Activated B cell treated with CpG ODN at 0.5 μM for 24 hours (primary cell): Measurements from ENCODE around the gene GALK2. TPM values are rescaled to one million over a fixed set of nuclear protein-coding genes. Genes with fewer than 3 reads are reported as not detected.

Experiments used
- ATAC-seq: fragments of 200-7000 bp; cut with Tn5 transposase; one replicate; pipeline ENCODE4 v1.10.0; 2021; ENCODE audit warnings: low read depth, mild to moderate bottlenecking, moderate library complexity
- CTCF ChIA-PET: fragments of 350-600 bp; sonication (Branson Sonifier 250); formaldehyde crosslinking; loops from one replicate; lab custom pipeline; 2021; ENCODE audit warnings: antibody characterized with exemption; lab: Charles Lee
- POLR2A ChIA-PET: fragments of 350-600 bp; sonication (Branson Sonifier 250); formaldehyde crosslinking; loops from one replicate; lab custom pipeline; 2021; ENCODE audit warnings: antibody characterized with exemption; lab: Charles Lee
- DNase-seq: peaks from one replicate; pipeline ENCODE4 v3.0.0; 2022
- H3K27ac Mint-ChIP-seq: one replicate; pipeline ENCODE4 v1.8.0; 2020; ENCODE audit warnings: mixed read lengths
- H3K27me3 Mint-ChIP-seq: one replicate; pipeline ENCODE4 v1.8.0; 2021; ENCODE audit warnings: mixed read lengths
- H3K36me3 Mint-ChIP-seq: one replicate; pipeline ENCODE4 v1.8.0; 2021; ENCODE audit warnings: low read depth, mixed read lengths
- H3K4me1 Mint-ChIP-seq: one replicate; pipeline ENCODE4 v1.8.0; 2021; ENCODE audit warnings: mixed read lengths
- H3K4me3 Mint-ChIP-seq: one replicate; pipeline ENCODE4 v1.8.0; 2020; ENCODE audit warnings: mild to moderate bottlenecking, mixed read lengths
- H3K9me3 Mint-ChIP-seq: one replicate; pipeline ENCODE4 v1.8.0; 2020; ENCODE audit warnings: mixed read lengths
- intact Hi-C: fragments of 100-400 bp; cut with micrococcal nuclease; formaldehyde crosslinking; loops from one replicate; pipeline ENCODE4 v1.15.1; 2024
- total RNA-seq: library from RNA; stranded (reverse); gene quantifications from 2 replicates; pipeline ENCODE4 v1.2.3, GENCODE V29; 2022
- TF ChIP-seq, protein P1 (sequence below): fragments of 200-600 bp; IDR thresholded peaks from one replicate; pipeline ENCODE4 v1.8.0; 2022; ENCODE audit warnings: antibody characterized with exemption, mild to moderate bottlenecking

Gene GALK2
- total RNA-seq, 1 donor from 2014 or later: 16.6 TPM

DNA sequence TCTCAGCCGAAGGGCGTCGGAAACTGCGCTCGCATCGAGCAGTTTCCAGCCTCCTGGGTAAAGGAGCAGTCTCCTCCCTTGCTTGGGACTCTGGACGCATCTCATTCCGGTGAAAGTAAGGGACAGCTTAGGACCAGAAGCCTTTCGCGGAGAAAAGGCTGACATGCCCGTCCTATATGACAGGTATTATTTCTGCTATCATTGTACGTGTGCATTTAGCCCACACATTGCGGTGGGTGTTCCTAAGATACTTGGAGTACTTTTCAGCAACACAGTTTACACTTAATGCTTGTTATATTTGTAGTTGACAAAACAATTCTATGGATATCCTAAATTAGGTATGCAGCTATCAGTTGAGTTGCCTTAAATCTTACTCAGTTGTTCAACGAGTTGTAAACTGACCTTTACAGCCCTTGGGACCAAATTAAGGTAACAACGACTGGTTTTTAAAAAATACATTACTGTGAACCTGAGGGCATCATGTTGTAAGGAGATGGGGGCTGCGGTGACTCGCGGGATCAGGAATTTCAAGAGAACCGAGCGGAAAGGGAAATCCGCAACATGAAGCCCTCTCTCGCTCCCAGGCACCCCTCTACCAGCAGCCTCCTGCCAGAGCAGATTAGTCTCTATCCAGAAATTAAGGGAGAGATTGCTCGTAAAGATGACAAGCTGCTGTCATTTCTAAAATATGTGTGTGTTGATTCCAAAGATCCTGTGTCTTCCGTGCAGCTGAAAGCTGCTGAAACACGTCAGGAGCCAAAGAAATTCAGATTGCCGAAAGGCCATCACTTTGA lies 14.0 kb upstream of the GALK2 start:
- Mint-ChIP-seq H3K27ac (peak overlapping the region; percentile 95), H3K4me3 (peak overlapping the region; percentile 95), H3K27me3 (no peaks in the 10 kb centered on the region), H3K4me1 (peaks cover 40% of the 10 kb centered on the region), H3K36me3 (peaks cover 8% of the 10 kb centered on the region), H3K9me3 (no peaks in the 10 kb centered on the region)
- ChIA-PET CTCF (interaction anchor here (1.0 to 2.1 kb wide), 4 partner anchors 10 to 278 kb away, joined by 3 to 8 read pairs (median 4); partner anchors contain the start of genes EID1 and SECISBP2L), POLR2A (interaction anchor here (0.6 to 1.9 kb wide), 12 partner anchors 10 to 1724 kb away, joined by 3 to 18 read pairs (median 8); partner anchors contain the start of genes CEP152, DTWD1, EID1 and FAM227B)
- no peak for DNase-seq
- no peak for ATAC-seq
- TF ChIP-seq, protein P1, sequence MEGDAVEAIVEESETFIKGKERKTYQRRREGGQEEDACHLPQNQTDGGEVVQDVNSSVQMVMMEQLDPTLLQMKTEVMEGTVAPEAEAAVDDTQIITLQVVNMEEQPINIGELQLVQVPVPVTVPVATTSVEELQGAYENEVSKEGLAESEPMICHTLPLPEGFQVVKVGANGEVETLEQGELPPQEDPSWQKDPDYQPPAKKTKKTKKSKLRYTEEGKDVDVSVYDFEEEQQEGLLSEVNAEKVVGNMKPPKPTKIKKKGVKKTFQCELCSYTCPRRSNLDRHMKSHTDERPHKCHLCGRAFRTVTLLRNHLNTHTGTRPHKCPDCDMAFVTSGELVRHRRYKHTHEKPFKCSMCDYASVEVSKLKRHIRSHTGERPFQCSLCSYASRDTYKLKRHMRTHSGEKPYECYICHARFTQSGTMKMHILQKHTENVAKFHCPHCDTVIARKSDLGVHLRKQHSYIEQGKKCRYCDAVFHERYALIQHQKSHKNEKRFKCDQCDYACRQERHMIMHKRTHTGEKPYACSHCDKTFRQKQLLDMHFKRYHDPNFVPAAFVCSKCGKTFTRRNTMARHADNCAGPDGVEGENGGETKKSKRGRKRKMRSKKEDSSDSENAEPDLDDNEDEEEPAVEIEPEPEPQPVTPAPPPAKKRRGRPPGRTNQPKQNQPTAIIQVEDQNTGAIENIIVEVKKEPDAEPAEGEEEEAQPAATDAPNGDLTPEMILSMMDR: no peak
- intact Hi-C loops: loop anchor here (1.0 to 5.0 kb wide), 10 partner anchors 14 to 1751 kb away; partner anchors contain the start of genes CEP152, DUT, EID1 and FAM227B

DNA sequence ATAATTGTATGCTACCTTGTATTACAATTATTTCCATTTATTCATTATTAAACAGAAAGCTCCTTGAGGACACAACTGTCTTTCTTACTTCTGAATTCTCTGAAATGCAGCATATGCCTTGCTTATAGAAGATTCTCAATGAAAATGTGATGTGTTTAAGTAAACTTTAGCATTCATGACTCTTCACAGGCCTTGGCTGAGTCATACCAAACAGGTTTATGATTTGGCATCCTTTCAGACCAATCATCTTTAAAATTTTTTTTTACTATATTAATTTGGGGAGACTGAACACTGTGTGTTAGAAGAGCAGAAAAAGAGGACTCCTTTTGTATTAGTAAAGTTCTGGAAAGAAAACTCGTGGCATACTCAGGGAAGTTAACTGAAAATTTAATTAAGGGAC lies 6.4 kb upstream of the GALK2 start:
- ATAC-seq (no peak), DNase-seq (no peak)
- Mint-ChIP-seq H3K36me3 (peaks cover 13% of the 10 kb centered on the region), H3K27me3 (no peaks in the 10 kb centered on the region), H3K9me3 (no peaks in the 10 kb centered on the region), H3K27ac (no peak overlapping the region), H3K4me3 (no peak overlapping the region), H3K4me1 (no peaks in the 10 kb centered on the region)
- POLR2A ChIA-PET: no interaction called here
- CTCF ChIA-PET: no interaction called here
- TF ChIP-seq, protein P1: no peak
- intact Hi-C loops: no loop called here

DNA sequence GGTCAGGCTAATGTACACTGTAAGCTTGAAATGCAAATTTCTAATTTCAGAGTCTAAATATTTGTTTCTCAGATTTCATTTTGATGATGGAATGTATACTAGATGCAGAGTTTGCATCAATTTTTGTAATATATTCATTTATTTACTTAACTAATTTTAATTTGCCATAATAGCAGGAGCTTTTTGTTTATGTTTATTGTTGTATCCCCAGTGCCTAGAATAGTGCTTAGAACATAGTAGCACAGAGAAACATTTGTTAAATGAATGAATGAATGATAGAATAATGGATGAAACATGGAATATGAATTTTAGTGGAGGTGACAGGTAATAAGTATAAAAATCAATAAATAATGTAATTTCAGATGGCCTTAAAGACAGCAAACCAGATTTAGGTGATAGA lies 5.2 kb upstream of the GALK2 start:
- no peaks in the 10 kb centered on the region for H3K27me3 Mint-ChIP-seq
- H3K36me3 Mint-ChIP-seq: peaks cover 13% of the 10 kb centered on the region
- TF ChIP-seq, protein P1: no peak
- H3K9me3 Mint-ChIP-seq: no peaks in the 10 kb centered on the region
- intact Hi-C loops: no loop called here
- ChIA-PET CTCF (no interaction called here), POLR2A (interaction anchor here (0.7 kb wide), 1 partner anchor 64 kb away, joined by 5 read pairs; no protein-coding TSS in a partner anchor)
- no peak for ATAC-seq
- H3K4me1 Mint-ChIP-seq: peaks cover 4% of the 10 kb centered on the region
- no peak overlapping the region for H3K27ac Mint-ChIP-seq
- DNase-seq: no peak
- H3K4me3 Mint-ChIP-seq: no peak overlapping the region

GRCh38 chr15:49168016-49168415 lies 2.0 kb upstream of the GALK2 start:
- Mint-ChIP-seq H3K36me3 (peaks cover 9% of the 10 kb centered on the region), H3K4me1 (peaks cover 28% of the 10 kb centered on the region), H3K4me3 (no peak overlapping the region), H3K27ac (no peak overlapping the region), H3K9me3 (no peaks in the 10 kb centered on the region), H3K27me3 (no peaks in the 10 kb centered on the region)
- TF ChIP-seq, protein P1: no peak
- DNase-seq (no peak), ATAC-seq (no peak)
- ChIA-PET POLR2A (no interaction called here), CTCF (no interaction called here)
- intact Hi-C loops: no loop called here

GRCh38 chr15:49171790-49172189 lies 1.7 kb downstream of the GALK2 start:
- no peak for DNase-seq
- H3K27me3 Mint-ChIP-seq: no peaks in the 10 kb centered on the region
- ChIA-PET CTCF (no interaction called here), POLR2A (interaction anchor here (0.7 kb wide), 1 partner anchor 1071 kb away, joined by 3 read pairs; no protein-coding TSS in a partner anchor)
- H3K27ac Mint-ChIP-seq: no peak overlapping the region
- H3K4me1 Mint-ChIP-seq: peaks cover 36% of the 10 kb centered on the region
- intact Hi-C loops: loop anchor here (5.0 kb wide), 1 partner anchor 359 kb away; the partner anchor contains the start of gene CEP152
- H3K4me3 Mint-ChIP-seq: no peak overlapping the region
- no peaks in the 10 kb centered on the region for H3K9me3 Mint-ChIP-seq
- no peak for ATAC-seq
- TF ChIP-seq, protein P1: no peak
- peaks cover 5% of the 10 kb centered on the region for H3K36me3 Mint-ChIP-seq
